ENCODE measurements around the gene SCLT1.

SCLT1 gene

GRCh38 chr4:129117705-129118104 lies 24.4 kb upstream of the SCLT1 start:
- TF ChIP-seq CTCF (IDR thresholded peaks at IDR 0.05; ENCODE audit: borderline replicate concordance, insufficient read depth, low read depth, low read length): no peak
- H3K4me3 ChIP-seq (ENCODE audit: low read depth, low read length): no peak overlapping the region

GRCh38 chr4:129113919-129114318 lies 20.6 kb upstream of the SCLT1 start:
- H3K4me3 ChIP-seq (ENCODE audit: low read depth, low read length): no peak overlapping the region
- no peak for TF ChIP-seq CTCF (IDR thresholded peaks at IDR 0.05; ENCODE audit: borderline replicate concordance, insufficient read depth, low read depth, low read length)

- TF ChIP-seq CTCF (IDR thresholded peaks at IDR 0.05; ENCODE audit: borderline replicate concordance, insufficient read depth, low read depth, low read length): no peak
- H3K4me3 ChIP-seq (ENCODE audit: low read depth, low read length): no peak overlapping the region
These were observed 20.1 kb upstream of the SCLT1 start for GRCh38 chr4:129113434-129113833.

GRCh38 chr4:129111919-129112318 lies 18.6 kb upstream of the SCLT1 start:
- TF ChIP-seq CTCF (IDR thresholded peaks at IDR 0.05; ENCODE audit: borderline replicate concordance, insufficient read depth, low read depth, low read length): no peak
- no peak overlapping the region for H3K4me3 ChIP-seq (ENCODE audit: low read depth, low read length)

- TF ChIP-seq CTCF (IDR thresholded peaks at IDR 0.05; ENCODE audit: borderline replicate concordance, insufficient read depth, low read depth, low read length): no peak
- H3K4me3 ChIP-seq (ENCODE audit: low read depth, low read length): no peak overlapping the region
These were observed 17.6 kb upstream of the SCLT1 start for GRCh38 chr4:129110931-129111330.

- no peak overlapping the region for H3K4me3 ChIP-seq (ENCODE audit: low read depth, low read length)
- no peak for TF ChIP-seq CTCF (IDR thresholded peaks at IDR 0.05; ENCODE audit: borderline replicate concordance, insufficient read depth, low read depth, low read length)
These were observed 16.9 kb upstream of the SCLT1 start for GRCh38 chr4:129109965-129110824.

- H3K4me3 ChIP-seq (ENCODE audit: low read depth, low read length): no peak overlapping the region
- TF ChIP-seq CTCF (IDR thresholded peaks at IDR 0.05; ENCODE audit: borderline replicate concordance, insufficient read depth, low read depth, low read length): no peak
These were observed 5.2 kb upstream of the SCLT1 start for GRCh38 chr4:129098531-129099001.

All from GM12875 (cell line).